K562 (cell line): ENCODE results near the gene DNAJC12. TPM values are rescaled to one million over a fixed set of nuclear protein-coding genes. Genes with fewer than 3 reads are reported as not detected.

Source experiments
- ATAC-seq: fragments of 200-7000 bp; cut with Tn5 transposase; 3 replicates; pipeline ENCODE4 v1.9.1; 2020; ENCODE audit warnings: moderate library complexity
- BruUV-seq: library from RNA; stranded (reverse); fragments of 400-500 nt; replicated peaks from 2 replicates; lab custom pipeline; 2021; lab: Mats Ljungman, UMichigan
- CTCF ChIA-PET: fragments of 300-600 bp; formaldehyde crosslinking; extraction: SDS; loops from one replicate; lab custom pipeline; 2021; ENCODE audit warnings: low intra/inter-chr PET ratio; lab: Yijun Ruan, JAX
- POLR2A ChIA-PET: fragments of 300-600, 350-650 bp; sonication (Branson Sonifier 250); formaldehyde crosslinking; extraction: SDS; loops from one replicate; lab custom pipeline; 2021; ENCODE audit warnings: antibody characterized with exemption, inconsistent platforms; lab: Yijun Ruan, JAX
- DNase-seq, 4 experiments: peaks; one replicate each; pipeline versions ENCODE4 v3.0.0 to v3.0.0-alpha.2; 2011 to 2018; ENCODE audit warnings: low spot score in 3 of 4, mixed read lengths in 3 of 4; ENCODE audit errors: extremely low read depth in 1 of 4
- FAIRE-seq: peaks from 2 replicates; lab custom pipeline; 2011; peaks lifted over from hg19 to GRCh38; lab: Jason Lieb, UNC
- H2AFZ ChIP-seq: 2 replicates; pipeline ENCODE4 v1.6.0; 2011; ENCODE audit warnings: low read depth, low read length, control low read depth, inconsistent platforms
- H3K27ac ChIP-seq: fragments of 200-600 bp; 3 replicates; pipeline ENCODE4 v1.8.0; 2011; ENCODE audit warnings: low read depth, mild to moderate bottlenecking, control low read depth, inconsistent platforms, low read length, moderate library complexity, mixed read lengths; ENCODE audit errors: extremely low read depth
- H3K27me3 ChIP-seq, 2 experiments: fragments of 300-600 bp in 1 of 2; 2 replicates in 1 of 2; 3 replicates in 1 of 2; pipeline versions ENCODE4 v1.6.0 to v1.8.0; 2011; ENCODE audit warnings: inconsistent platforms in 2 of 2, low read length in 2 of 2, mild to moderate bottlenecking in 1 of 2, mixed read lengths in 1 of 2, moderate library complexity in 1 of 2; ENCODE audit not compliant: control insufficient read depth in 2 of 2, insufficient read depth in 2 of 2
- H3K36me3 ChIP-seq: fragments of 300-600 bp; 3 replicates; pipeline ENCODE4 v1.8.0; 2011; ENCODE audit warnings: mild to moderate bottlenecking, low read length, inconsistent platforms; ENCODE audit not compliant: control insufficient read depth, insufficient read depth
- H3K4me1 ChIP-seq, 2 experiments: fragments of 200-600 bp in 1 of 2; replicated peaks in 1 of 2; 2 replicates in 1 of 2; 3 replicates in 1 of 2; pipeline versions ENCODE4 v1.5.1 to v1.8.0; 2011; ENCODE audit warnings: inconsistent platforms in 2 of 2, low read length in 2 of 2, mild to moderate bottlenecking in 1 of 2, mixed read lengths in 1 of 2, moderate library complexity in 1 of 2; ENCODE audit not compliant: control insufficient read depth in 2 of 2, insufficient read depth in 2 of 2
- H3K4me2 ChIP-seq: 2 replicates; pipeline ENCODE4 v1.6.1; 2011; ENCODE audit warnings: low read length, control low read depth, inconsistent platforms, mixed read lengths; ENCODE audit not compliant: insufficient read depth
- H3K4me3 ChIP-seq: fragments of 200-600 bp; sonication (generic), shearing (Covaris generic); 2 replicates; pipeline ENCODE4 v1.5.1; 2016; ENCODE audit warnings: control low read depth, inconsistent platforms
- H3K79me2 ChIP-seq: fragments of 200-600 bp; 3 replicates; pipeline ENCODE4 v1.8.0; 2011; ENCODE audit warnings: low read length, inconsistent platforms; ENCODE audit not compliant: control insufficient read depth, insufficient read depth
- H3K9ac ChIP-seq, 2 experiments: 2 replicates each; pipeline versions ENCODE4 v1.6.0 to v1.6.1; 2011; ENCODE audit warnings: low read depth in 2 of 2, low read length in 2 of 2, control low read depth in 1 of 2, inconsistent platforms in 1 of 2, mild to moderate bottlenecking in 1 of 2, mixed read lengths in 1 of 2; ENCODE audit not compliant: insufficient read depth in 1 of 2
- H3K9me1 ChIP-seq: one replicate; pipeline ENCODE4 v1.6.0; 2011; ENCODE audit warnings: inconsistent platforms, mild to moderate bottlenecking, low read length, moderate library complexity; ENCODE audit not compliant: control insufficient read depth, insufficient read depth
- H3K9me3 ChIP-seq: replicated peaks from 2 replicates; pipeline ENCODE4 v1.5.1; 2011; ENCODE audit warnings: low read depth, low read length, inconsistent platforms; ENCODE audit not compliant: control insufficient read depth, insufficient read depth
- H4K20me1 ChIP-seq: replicated peaks from 2 replicates; pipeline ENCODE4 v1.6.1; 2011; ENCODE audit warnings: low read length, inconsistent platforms, mixed read lengths; ENCODE audit not compliant: control insufficient read depth, insufficient read depth
- BCL6 ChIP-seq: fragments of 250-450 bp; sonication (Bioruptor Pico); IDR thresholded peaks from 2 replicates; pipeline ENCODE4 v1.4.0; 2020
- C11orf30 ChIP-seq: fragments of 450-650 bp; IDR thresholded peaks from 2 replicates; pipeline ENCODE4 v1.6.1; 2016; ENCODE audit warnings: low read depth, mild to moderate bottlenecking
- ETV1 ChIP-seq: fragments of 450-650 bp; conservative IDR thresholded peaks from 2 replicates; pipeline ENCODE4 v1.6.1; 2016; ENCODE audit warnings: missing genetic modification characterization, control low read depth, low read depth, missing compliant biosample characterization
- ETV5 ChIP-seq: sonication (generic); formaldehyde crosslinking; IDR thresholded peaks from 2 replicates; pipeline ENCODE4 v1.4.0; 2020; ENCODE audit warnings: low read depth, mild to moderate bottlenecking, missing genetic modification reagents
- GMEB1 ChIP-seq: fragments of 250-450 bp; sonication (Bioruptor Pico); IDR thresholded peaks from 2 replicates; pipeline ENCODE4 v1.4.0; 2020; ENCODE audit warnings: mild to moderate bottlenecking
- HINFP ChIP-seq: fragments of 450-650 bp; conservative IDR thresholded peaks from 2 replicates; pipeline ENCODE4 v1.6.1; 2016; ENCODE audit warnings: missing genetic modification characterization, low read depth, mild to moderate bottlenecking, control low read depth, missing compliant biosample characterization
- OTX1 ChIP-seq: fragments of 450-650 bp; formaldehyde crosslinking; IDR thresholded peaks from 2 replicates; pipeline ENCODE4 v1.4.0; 2022; ENCODE audit warnings: mild to moderate bottlenecking
- POU5F1 ChIP-seq: fragments of 150-350 bp; IDR thresholded peaks from 2 replicates; pipeline ENCODE4 v1.6.1; 2014; ENCODE audit warnings: borderline replicate concordance, low read length, low read depth, mild to moderate bottlenecking; ENCODE audit not compliant: partially characterized antibody
- RBM15 ChIP-seq: fragments of 200-400 bp; formaldehyde crosslinking; IDR thresholded peaks from 2 replicates; pipeline ENCODE4 v1.6.1; 2018; ENCODE audit warnings: mild to moderate bottlenecking, low read length, moderate library complexity; ENCODE audit not compliant: insufficient read depth
- RUNX1 ChIP-seq: sonication (generic); IDR thresholded peaks from 2 replicates; pipeline ENCODE4 v1.6.1; 2016; ENCODE audit warnings: antibody characterized with exemption, low read depth
- SFPQ ChIP-seq: fragments of 200-400 bp; formaldehyde crosslinking; IDR thresholded peaks from 2 replicates; pipeline ENCODE4 v1.6.1; 2017; ENCODE audit warnings: mild to moderate bottlenecking, low read depth, low read length, moderate library complexity
- SNIP1 ChIP-seq: fragments of 450-650 bp; IDR thresholded peaks from 2 replicates; pipeline ENCODE4 v1.7.1; 2017; ENCODE audit warnings: low read depth, mild to moderate bottlenecking
- ZBTB12 ChIP-seq: fragments of 250-450 bp; sonication (Bioruptor Pico); IDR thresholded peaks from 2 replicates; pipeline ENCODE4 v1.4.0; 2020
- ZNF76 ChIP-seq: fragments of 250-450 bp; sonication (Bioruptor Pico); IDR thresholded peaks from 2 replicates; pipeline ENCODE4 v1.4.0; 2020; ENCODE audit warnings: mild to moderate bottlenecking, moderate library complexity, borderline replicate concordance
- WGBS: fragments of 100-300 bp; shearing (Covaris generic); methylation state at CpG from one replicate; pipeline ENCODE4 v1.1.6; 2016; ENCODE audit warnings: low coverage, mixed read lengths; ENCODE audit not compliant: insufficient coverage; ENCODE audit errors: missing lambda C conversion rate; 5-methylcytosine and 5-hydroxymethylcytosine counted together
- in situ Hi-C: fragments of 300-500 bp; cut with MboI; formaldehyde crosslinking; loops from 4 replicates; pipeline ENCODE4 v1.15.0; 2018; ENCODE audit warnings: inconsistent platforms, mixed read lengths
- intact Hi-C: fragments of 100-400 bp; cut with micrococcal nuclease; formaldehyde crosslinking; loops from 2 replicates; pipeline ENCODE4 v1.14.2; 2022
- polyA plus RNA-seq, 8 experiments: library from polyadenylated mRNA; depleted of rRNA in 4 of 8; stranded (reverse) in 5 of 8; unstranded in 3 of 8; fragments of >200 nt; fragmentation: Nextera tagmentation in 2 of 8; fragmentation: Illumina TruSeq in 1 of 8; extraction: Ambion mirVana in 2 of 8; extraction: Trizol in 1 of 8; gene quantifications; 2 replicates each; pipeline versions ENCODE4 v1.2.1 to v1.2.3, GENCODE V29; 2011 to 2014; ENCODE audit warnings: inconsistent platforms in 1 of 8, missing spikeins in 1 of 8
- total RNA-seq, 7 experiments: library from RNA; depleted of rRNA in 6 of 7; stranded (reverse); fragments of >200 nt in 6 of 7; fragmentation: Illumina TruSeq in 2 of 7; extraction: Trizol in 2 of 7; gene quantifications; 2 replicates each; pipeline versions ENCODE4 v1.2.1 to v1.2.3, GENCODE V29; 2011 to 2021; ENCODE audit warnings: low replicate concordance in 1 of 7

The DNAJC12 gene
- total and polyA plus RNA-seq, 9 of the 15 experiments (the other 6 are each of a cell fraction or from before 2014, with no cell fraction given), result 7.4 to 95.9 (median 68.5) TPM

GRCh38 chr10:67849331-67850011, 11.5 kb upstream of the DNAJC12 start:
- peak; percentile 99 for ATAC-seq
- peak overlapping the region; percentile 84 to 96 for H3K9ac ChIP-seq
- H3K4me1 ChIP-seq, result peaks cover 7 to 8% of the 10 kb centered on the region in 2 experiments; a peak in 4 of 5 replicates
- peak overlapping the region; percentile 52 for H3K4me3 ChIP-seq
- H3K27me3 ChIP-seq, result no peaks in the 10 kb centered on the region
- H3K9me1 ChIP-seq, result no peaks in the 10 kb centered on the region
- DNase-seq, result peak; percentile 92 to 99 (median 94)
- in situ Hi-C loops, result loop anchor here (10.0 kb wide), 1 partner anchor 455 kb away; no protein-coding TSS in a partner anchor
- peak overlapping the region; percentile 90 for H3K27ac ChIP-seq
- peak overlapping the region; percentile 98 for H2AFZ ChIP-seq
- intact Hi-C loops, result no loop called here
- H3K36me3 ChIP-seq, result no peaks in the 10 kb centered on the region; the same call in 2 of the 3 replicates
- H3K9me3 ChIP-seq, result no peaks in the 10 kb centered on the region
- H3K79me2 ChIP-seq, result peaks cover 7% of the 10 kb centered on the region; the same call in 2 of the 3 replicates
- H4K20me1 ChIP-seq, result no peaks in the 10 kb centered on the region
- FAIRE-seq, result peak; percentile 99
- ChIA-PET CTCF (no interaction called here), POLR2A (interaction anchor here (0.6 to 1.6 kb wide), 5 partner anchors 12 to 1573 kb away, joined by 3 to 6 read pairs (median 4); partner anchors contain the start of gene DNAJC12)
- H3K4me2 ChIP-seq, result peak overlapping the region; percentile 91
- under 1% methylated on average over 36 of the region's 36 CpGs for WGBS
- BruUV-seq, result TSS peak; percentile 98
- peak; percentile 68; the same call in 1 of the 2 replicates for TF ChIP-seq ZNF76
- no peak for TF ChIP-seq RBM15
- peak; percentile 73; the same call in 1 of the 2 replicates for TF ChIP-seq OTX1 (CRISPR knock-in tag)
- peak; percentile 76 for TF ChIP-seq POU5F1
- TF ChIP-seq ETV5 (CRISPR knock-in tag), result peak; percentile 85; the same call in 1 of the 2 replicates
- TF ChIP-seq RUNX1, result no peak
- TF ChIP-seq BCL6 (CRISPR knock-in tag), result no peak
- TF ChIP-seq HINFP (tag), result no peak
- peak; percentile 64; the same call in 1 of the 2 replicates for TF ChIP-seq C11orf30
- peak; percentile 57 for TF ChIP-seq GMEB1 (CRISPR knock-in tag)
- TF ChIP-seq ZBTB12 (CRISPR knock-in tag), result peak; percentile 11; the same call in 1 of the 2 replicates
- TF ChIP-seq ETV1, result peak; percentile 89
- no peak for TF ChIP-seq SNIP1
- TF ChIP-seq SFPQ, result no peak
